ENCODE measurements around the gene C5AR2. TPM values are rescaled to one million over a fixed set of nuclear protein-coding genes. Genes with fewer than 3 reads are reported as not detected.

Gene C5AR2
- total RNA-seq, 1 experiment from 2014 or later, result not detected

GRCh38 chr19:47316513-47316912 lies 15.5 kb upstream of the C5AR2 start:
- ChIA-PET CTCF (interaction anchor here (0.7 kb wide), 1 partner anchor 221 kb away, joined by 3 read pairs; no protein-coding TSS in a partner anchor), POLR2A (ENCODE audit: unreplicated experiment) (no interaction called here)
- Histone ChIP-seq H3K27ac (no peak overlapping the region), H3K9me2 (ENCODE audit: insufficient read depth) (no peaks in the 10 kb centered on the region), H3K27me3 (ENCODE audit: insufficient read depth, low read depth) (no peaks in the 10 kb centered on the region), H3K9me3 (ENCODE audit: insufficient read depth, low read depth) (no peaks in the 10 kb centered on the region), H2AFZ (no peak overlapping the region), H3F3A (ENCODE audit: insufficient read depth, low read depth) (peaks cover 27% of the 10 kb centered on the region; the same call in 1 of the 2 replicates), H3K36me3 (ENCODE audit: low read depth) (no peaks in the 10 kb centered on the region), H3K4me1 (replicated peaks; ENCODE audit: insufficient read depth) (peaks cover 15% of the 10 kb centered on the region), H3K4me2 (no peak overlapping the region), H3K79me2 (ENCODE audit: low read depth) (no peaks in the 10 kb centered on the region), H4K20me1 (ENCODE audit: insufficient read depth) (no peaks in the 10 kb centered on the region), H3K4me3 (no peak overlapping the region)
- no TSS peak for BruUV-seq (replicated peaks)
- no peak for TF ChIP-seq EZH2 (IDR thresholded peaks at IDR 0.05; ENCODE audit: low read depth)
- TF ChIP-seq CTCF (conservative IDR thresholded peaks at IDR 0.05), result no peak
- intact Hi-C loops (cut with micrococcal nuclease; ENCODE audit: unreplicated experiment), result no loop called here
- no peak for DNase-seq

GRCh38 chr19:47319923-47320871 lies 11.8 kb upstream of the C5AR2 start:
- ChIA-PET CTCF (no interaction called here), POLR2A (ENCODE audit: unreplicated experiment) (no interaction called here)
- H3K9me2 ChIP-seq (ENCODE audit: insufficient read depth), result no peaks in the 10 kb centered on the region
- H3K4me1 ChIP-seq (replicated peaks; ENCODE audit: insufficient read depth), result peaks cover 5% of the 10 kb centered on the region
- BruUV-seq (replicated peaks), result no TSS peak
- no peak for TF ChIP-seq CTCF (conservative IDR thresholded peaks at IDR 0.05)
- TF ChIP-seq EZH2 (IDR thresholded peaks at IDR 0.05; ENCODE audit: low read depth), result no peak
- H3K9me3 ChIP-seq (ENCODE audit: insufficient read depth, low read depth), result no peaks in the 10 kb centered on the region
- H4K20me1 ChIP-seq (ENCODE audit: insufficient read depth), result no peaks in the 10 kb centered on the region
- 0 out of 2 replicates have a peak, but pooled peaks cover under 1% of the 10 kb centered on the region for H3F3A ChIP-seq (ENCODE audit: insufficient read depth, low read depth)
- intact Hi-C loops (cut with micrococcal nuclease; ENCODE audit: unreplicated experiment), result no loop called here
- no peak overlapping the region for H3K27ac ChIP-seq
- DNase-seq, result no peak
- no peak overlapping the region for H2AFZ ChIP-seq
- no peaks in the 10 kb centered on the region for H3K27me3 ChIP-seq (ENCODE audit: insufficient read depth, low read depth)
- no peaks in the 10 kb centered on the region for H3K79me2 ChIP-seq (ENCODE audit: low read depth)
- no peaks in the 10 kb centered on the region for H3K36me3 ChIP-seq (ENCODE audit: low read depth)
- no peak overlapping the region for H3K4me2 ChIP-seq
- no peak overlapping the region for H3K4me3 ChIP-seq

- ChIA-PET CTCF (no interaction called here), POLR2A (ENCODE audit: unreplicated experiment) (no interaction called here)
- Histone ChIP-seq H3K36me3 (ENCODE audit: low read depth) (no peaks in the 10 kb centered on the region), H3K4me1 (replicated peaks; ENCODE audit: insufficient read depth) (no peaks in the 10 kb centered on the region), H3K27ac (no peak overlapping the region), H2AFZ (no peak overlapping the region), H3K79me2 (ENCODE audit: low read depth) (no peaks in the 10 kb centered on the region), H3F3A (ENCODE audit: insufficient read depth, low read depth) (no peaks in the 10 kb centered on the region), H3K9me2 (ENCODE audit: insufficient read depth) (no peaks in the 10 kb centered on the region), H3K4me2 (no peak overlapping the region), H3K4me3 (no peak overlapping the region), H4K20me1 (ENCODE audit: insufficient read depth) (no peaks in the 10 kb centered on the region), H3K9me3 (ENCODE audit: insufficient read depth, low read depth) (no peaks in the 10 kb centered on the region), H3K27me3 (ENCODE audit: insufficient read depth, low read depth) (0 out of 2 replicates have a peak, but pooled peaks cover 3% of the 10 kb centered on the region)
- no peak for DNase-seq
- BruUV-seq (replicated peaks), result no TSS peak
- TF ChIP-seq CTCF (conservative IDR thresholded peaks at IDR 0.05) (no peak), EZH2 (IDR thresholded peaks at IDR 0.05; ENCODE audit: low read depth) (no peak)
- intact Hi-C loops (cut with micrococcal nuclease; ENCODE audit: unreplicated experiment), result no loop called here
Measured at GRCh38 chr19:47321630-47322029, 10.3 kb upstream of the C5AR2 start.
